ENCODE measurements around the gene EHHADH. TPM values are rescaled to one million over a fixed set of nuclear protein-coding genes. Genes with fewer than 3 reads are reported as not detected.

EHHADH gene
- total RNA-seq, 1 donor from 2014 or later: 6.8 TPM

GRCh38 chr3:185215873-185216606 is 37.8 kb downstream of the EHHADH start:
- H3K27ac Mint-ChIP-seq (ENCODE audit: unreplicated experiment): no peak overlapping the region
- no peak for DNase-seq (ENCODE audit: low spot score)
- TF ChIP-seq CTCF (IDR thresholded peaks at IDR 0.05; ENCODE audit: unreplicated experiment): peak; percentile 82
- no peaks in the 10 kb centered on the region for H3K9me3 Mint-ChIP-seq (ENCODE audit: unreplicated experiment)
- H3K4me1 Mint-ChIP-seq (ENCODE audit: unreplicated experiment): peaks cover 9% of the 10 kb centered on the region
- no peaks in the 10 kb centered on the region for H3K27me3 Mint-ChIP-seq (ENCODE audit: unreplicated experiment)
- no peak overlapping the region for H3K4me3 Mint-ChIP-seq (ENCODE audit: unreplicated experiment)
- H3K36me3 Mint-ChIP-seq (ENCODE audit: low read depth, unreplicated experiment): no peaks in the 10 kb centered on the region

- Mint-ChIP-seq H3K9me3 (ENCODE audit: unreplicated experiment) (no peaks in the 10 kb centered on the region), H3K4me3 (ENCODE audit: unreplicated experiment) (no peak overlapping the region), H3K27me3 (ENCODE audit: unreplicated experiment) (peaks cover 1% of the 10 kb centered on the region), H3K27ac (ENCODE audit: unreplicated experiment) (no peak overlapping the region), H3K4me1 (ENCODE audit: unreplicated experiment) (peaks cover 14% of the 10 kb centered on the region), H3K36me3 (ENCODE audit: low read depth, unreplicated experiment) (no peaks in the 10 kb centered on the region)
- DNase-seq (ENCODE audit: low spot score): no peak
- no peak for TF ChIP-seq CTCF (IDR thresholded peaks at IDR 0.05; ENCODE audit: unreplicated experiment)
These were observed 41.3 kb downstream of the EHHADH start for GRCh38 chr3:185212559-185212958.

GRCh38 chr3:185212086-185212485 is 41.8 kb downstream of the EHHADH start:
- no peak for TF ChIP-seq CTCF (IDR thresholded peaks at IDR 0.05; ENCODE audit: unreplicated experiment)
- H3K27ac Mint-ChIP-seq (ENCODE audit: unreplicated experiment): no peak overlapping the region
- H3K27me3 Mint-ChIP-seq (ENCODE audit: unreplicated experiment): peaks cover 1% of the 10 kb centered on the region
- peaks cover 14% of the 10 kb centered on the region for H3K4me1 Mint-ChIP-seq (ENCODE audit: unreplicated experiment)
- H3K4me3 Mint-ChIP-seq (ENCODE audit: unreplicated experiment): no peak overlapping the region
- no peaks in the 10 kb centered on the region for H3K9me3 Mint-ChIP-seq (ENCODE audit: unreplicated experiment)
- no peak for DNase-seq (ENCODE audit: low spot score)
- no peaks in the 10 kb centered on the region for H3K36me3 Mint-ChIP-seq (ENCODE audit: low read depth, unreplicated experiment)

- H3K4me1 Mint-ChIP-seq (ENCODE audit: unreplicated experiment): peaks cover 5% of the 10 kb centered on the region
- H3K9me3 Mint-ChIP-seq (ENCODE audit: unreplicated experiment): no peaks in the 10 kb centered on the region
- no peak for DNase-seq (ENCODE audit: low spot score)
- H3K4me3 Mint-ChIP-seq (ENCODE audit: unreplicated experiment): no peak overlapping the region
- TF ChIP-seq CTCF (IDR thresholded peaks at IDR 0.05; ENCODE audit: unreplicated experiment): no peak
- H3K36me3 Mint-ChIP-seq (ENCODE audit: low read depth, unreplicated experiment): no peaks in the 10 kb centered on the region
- H3K27me3 Mint-ChIP-seq (ENCODE audit: unreplicated experiment): peaks cover 1% of the 10 kb centered on the region
- no peak overlapping the region for H3K27ac Mint-ChIP-seq (ENCODE audit: unreplicated experiment)
These were observed 43.2 kb downstream of the EHHADH start for GRCh38 chr3:185210621-185211142.

- Mint-ChIP-seq H3K27ac (ENCODE audit: unreplicated experiment) (no peak overlapping the region), H3K9me3 (ENCODE audit: unreplicated experiment) (no peaks in the 10 kb centered on the region), H3K4me1 (ENCODE audit: unreplicated experiment) (peaks cover 5% of the 10 kb centered on the region), H3K4me3 (ENCODE audit: unreplicated experiment) (no peak overlapping the region), H3K27me3 (ENCODE audit: unreplicated experiment) (peaks cover 1% of the 10 kb centered on the region), H3K36me3 (ENCODE audit: low read depth, unreplicated experiment) (no peaks in the 10 kb centered on the region)
- DNase-seq (ENCODE audit: low spot score): no peak
- no peak for TF ChIP-seq CTCF (IDR thresholded peaks at IDR 0.05; ENCODE audit: unreplicated experiment)
These were observed 45.0 kb downstream of the EHHADH start for GRCh38 chr3:185208823-185209222.
